A549 (cell line): ENCODE results near the gene SLC4A7. TPM values are rescaled to one million over a fixed set of nuclear protein-coding genes. Genes with fewer than 3 reads are reported as not detected.

Experiments used
- ATAC-seq, 2 experiments: fragments of 200-7000 bp in 1 of 2; fragments of >200 bp in 1 of 2; cut with Nextera tagmentation in 1 of 2; cut with Tn5 transposase in 1 of 2; 3 replicates each; pipeline versions ENCODE4 v1.8.0 to v1.9.1; 2018 to 2020; ENCODE audit warnings: mild to moderate bottlenecking in 1 of 2, moderate library complexity in 1 of 2
- CTCF ChIA-PET: fragments of 300-600 bp; sonication (Branson Sonifier 250); formaldehyde crosslinking; extraction: SDS; loops from one replicate; lab custom pipeline; 2021; ENCODE audit warnings: antibody characterized with exemption, inconsistent platforms; lab: Yijun Ruan, JAX
- POLR2A ChIA-PET: fragments of 350-600 bp; formaldehyde crosslinking; extraction: SDS; loops from one replicate; lab custom pipeline; 2021; ENCODE audit warnings: antibody characterized with exemption, inconsistent platforms; lab: Yijun Ruan, JAX
- DNase-seq, 2 experiments: peaks; one replicate each; pipeline versions ENCODE4 v3.0.0 to v3.0.0-alpha.2; 2011 to 2016; ENCODE audit warnings: low read depth in 1 of 2, low spot score in 1 of 2
- FAIRE-seq: peaks from 2 replicates; lab custom pipeline; 2011; peaks lifted over from hg19 to GRCh38; lab: Jason Lieb, UNC
- H3K27ac ChIP-seq, 2 experiments: fragments of >200 bp; sonication (Bioruptor Twin); formaldehyde crosslinking; 3 replicates each; pipeline ENCODE4 v1.5.1; 2016 to 2017
- H3K4me1 ChIP-seq: fragments of >200 bp; sonication (Bioruptor Twin); formaldehyde crosslinking; 3 replicates; pipeline ENCODE4 v1.6.1; 2016
- H3K4me2 ChIP-seq: fragments of >200 bp; sonication (Bioruptor Twin); formaldehyde crosslinking; 3 replicates; pipeline ENCODE4 v1.6.1; 2016
- H3K4me3 ChIP-seq: fragments of >200 bp; sonication (Bioruptor Twin); formaldehyde crosslinking; 3 replicates; pipeline ENCODE4 v1.5.1; 2016
- H3K9me3 ChIP-seq: fragments of >200 bp; sonication (Bioruptor Twin); formaldehyde crosslinking; 3 replicates; pipeline ENCODE4 v1.6.1; 2016
- BHLHE40 ChIP-seq: IDR thresholded peaks from 2 replicates; pipeline ENCODE4 v1.6.1; 2012; ENCODE audit warnings: low read depth, low read length, inconsistent platforms
- CHD2 ChIP-seq: fragments of 150-350 bp; IDR thresholded peaks from 2 replicates; pipeline ENCODE4 v1.6.1; 2014; ENCODE audit warnings: low read length; ENCODE audit not compliant: partially characterized antibody
- EHF ChIP-seq: fragments of 250-450 bp; sonication (Bioruptor Pico); IDR thresholded peaks from 2 replicates; pipeline ENCODE4 v1.5.0; 2020; ENCODE audit warnings: mild to moderate bottlenecking
- FOSL2 ChIP-seq, 2 experiments: fragments of 450-650 bp in 1 of 2; fragments of >200 bp in 1 of 2; sonication (Bioruptor Twin) in 1 of 2; formaldehyde crosslinking; IDR thresholded peaks; 2 replicates each; pipeline versions ENCODE4 v1.5.0 to v1.6.1; 2016 to 2020; ENCODE audit warnings: mild to moderate bottlenecking in 1 of 2, moderate library complexity in 1 of 2
- HDAC2 ChIP-seq: fragments of 200-600 bp; sonication (generic); IDR thresholded peaks from 2 replicates; pipeline ENCODE4 v1.6.1; 2016
- MAZ ChIP-seq: fragments of 150-350 bp; IDR thresholded peaks from 2 replicates; pipeline ENCODE4 v1.6.1; 2014; ENCODE audit warnings: antibody characterized with exemption, low read depth, low read length, borderline replicate concordance
- MYC ChIP-seq: IDR thresholded peaks from 2 replicates; pipeline ENCODE4 v1.6.1; 2012; ENCODE audit warnings: mild to moderate bottlenecking, inconsistent platforms, low read length, improper control_type of control experiment, borderline replicate concordance
- NFE2L2 ChIP-seq: fragments of 150-350 bp; conservative IDR thresholded peaks from 2 replicates; pipeline ENCODE4 v1.6.1; 2014; ENCODE audit warnings: low read length
- RAD21 ChIP-seq, 2 experiments: fragments of >200 bp in 1 of 2; sonication (Bioruptor Twin) in 1 of 2; formaldehyde crosslinking in 1 of 2; IDR thresholded peaks in 1 of 2; conservative IDR thresholded peaks in 1 of 2; 2 replicates in 1 of 2; 3 replicates in 1 of 2; pipeline ENCODE4 v1.6.1; 2012 to 2018; ENCODE audit warnings: inconsistent platforms in 1 of 2
- SMC3 ChIP-seq: fragments of >200 bp; sonication (Bioruptor Twin); formaldehyde crosslinking; IDR thresholded peaks from 3 replicates; pipeline ENCODE4 v1.6.1; 2018; ENCODE audit warnings: inconsistent platforms
- TFCP2L1 ChIP-seq: fragments of 250-450 bp; sonication (Bioruptor Pico); IDR thresholded peaks from 2 replicates; pipeline ENCODE4 v1.5.0; 2021; ENCODE audit warnings: mild to moderate bottlenecking
- WGBS: methylation state at CpG from one replicate; pipeline ENCODE4 v1.1.6; 2017; ENCODE audit errors: missing lambda C conversion rate; 5-methylcytosine and 5-hydroxymethylcytosine counted together
- polyA plus RNA-seq, 4 experiments: library from polyadenylated mRNA; depleted of rRNA in 3 of 4; stranded (reverse); fragments of >200 nt; fragmentation: RNase III in 1 of 4; extraction: RNeasy Plus Mini Kit Qiagen cat#74134 plus additional on column Dnase treatment in 1 of 4; gene quantifications; 2 replicates in 3 of 4; 3 replicates in 1 of 4; pipeline ENCODE4 v1.2.3, GENCODE V29; 2011 to 2017
- TF ChIP-seq, protein P1 (sequence below): fragments of >200 bp; sonication (Bioruptor Twin); formaldehyde crosslinking; IDR thresholded peaks from 3 replicates; pipeline ENCODE4 v1.6.1; 2016
- TF ChIP-seq, protein P2 (sequence below): fragments of 200-600 bp; sonication (generic); IDR thresholded peaks from 2 replicates; pipeline ENCODE4 v1.6.1; 2016; ENCODE audit warnings: antibody characterized with exemption, mild to moderate bottlenecking, moderate library complexity
- TF ChIP-seq, protein P3 (sequence below): IDR thresholded peaks from 2 replicates; pipeline ENCODE4 v1.6.1; 2012

Gene SLC4A7
- polyA plus RNA-seq, 2 of the 4 experiments (the other 2 are of a cell fraction) = 35.1 to 70.2 TPM

DNA sequence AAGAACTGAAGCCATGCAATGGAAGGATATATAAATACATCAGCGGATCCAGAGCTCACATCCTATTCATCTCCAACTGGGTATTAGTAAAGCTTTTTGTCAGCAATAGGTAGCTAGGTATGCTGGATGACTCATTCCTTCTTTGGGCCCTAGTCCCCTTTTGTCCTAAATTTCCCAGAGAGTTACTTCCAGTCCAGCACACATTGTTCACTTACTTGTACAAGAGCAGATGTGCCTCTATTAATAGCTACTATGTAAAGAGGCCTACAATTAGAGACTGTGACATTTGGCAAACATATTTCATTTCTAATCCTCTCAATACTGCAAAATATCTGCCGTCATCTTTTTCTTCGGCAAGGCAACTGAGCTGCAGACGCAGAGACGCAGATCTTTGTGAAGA is 1.7 kb upstream of the SLC4A7 start:
- Histone ChIP-seq H3K9me3 (no peaks in the 10 kb centered on the region), H3K4me1 (peaks cover 17% of the 10 kb centered on the region), H3K4me3 (no peak overlapping the region), H3K27ac (no peak overlapping the region)
- CTCF ChIA-PET = interaction anchor here (1.8 to 5.2 kb wide), 2 partner anchors 43 to 195 kb away, joined by 7 to 29 read pairs; no protein-coding TSS in a partner anchor
- ATAC-seq (no peak), FAIRE-seq (no peak)
- TF ChIP-seq CHD2 (no peak), TFCP2L1 (CRISPR knock-in tag) (no peak), EHF (CRISPR knock-in tag) (no peak), HDAC2 (no peak), BHLHE40 (no peak), FOSL2 (IDR thresholded peaks at IDR 0.05) (no peak), FOSL2 (CRISPR knock-in tag; IDR thresholded peaks at IDR 0.05) (peak; percentile 42; the same call in 1 of the 2 replicates)
- TF ChIP-seq, protein P1, sequence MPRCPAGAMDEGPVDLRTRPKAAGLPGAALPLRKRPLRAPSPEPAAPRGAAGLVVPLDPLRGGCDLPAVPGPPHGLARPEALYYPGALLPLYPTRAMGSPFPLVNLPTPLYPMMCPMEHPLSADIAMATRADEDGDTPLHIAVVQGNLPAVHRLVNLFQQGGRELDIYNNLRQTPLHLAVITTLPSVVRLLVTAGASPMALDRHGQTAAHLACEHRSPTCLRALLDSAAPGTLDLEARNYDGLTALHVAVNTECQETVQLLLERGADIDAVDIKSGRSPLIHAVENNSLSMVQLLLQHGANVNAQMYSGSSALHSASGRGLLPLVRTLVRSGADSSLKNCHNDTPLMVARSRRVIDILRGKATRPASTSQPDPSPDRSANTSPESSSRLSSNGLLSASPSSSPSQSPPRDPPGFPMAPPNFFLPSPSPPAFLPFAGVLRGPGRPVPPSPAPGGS = no peak
- TF ChIP-seq, all 56 proteins: peak for 1
- POLR2A ChIA-PET = no interaction called here
- 98% methylated on average over 5 of the region's 5 CpGs for WGBS
- DNase-seq = no peak
- no peak overlapping the region for H3K4me2 ChIP-seq

DNA sequence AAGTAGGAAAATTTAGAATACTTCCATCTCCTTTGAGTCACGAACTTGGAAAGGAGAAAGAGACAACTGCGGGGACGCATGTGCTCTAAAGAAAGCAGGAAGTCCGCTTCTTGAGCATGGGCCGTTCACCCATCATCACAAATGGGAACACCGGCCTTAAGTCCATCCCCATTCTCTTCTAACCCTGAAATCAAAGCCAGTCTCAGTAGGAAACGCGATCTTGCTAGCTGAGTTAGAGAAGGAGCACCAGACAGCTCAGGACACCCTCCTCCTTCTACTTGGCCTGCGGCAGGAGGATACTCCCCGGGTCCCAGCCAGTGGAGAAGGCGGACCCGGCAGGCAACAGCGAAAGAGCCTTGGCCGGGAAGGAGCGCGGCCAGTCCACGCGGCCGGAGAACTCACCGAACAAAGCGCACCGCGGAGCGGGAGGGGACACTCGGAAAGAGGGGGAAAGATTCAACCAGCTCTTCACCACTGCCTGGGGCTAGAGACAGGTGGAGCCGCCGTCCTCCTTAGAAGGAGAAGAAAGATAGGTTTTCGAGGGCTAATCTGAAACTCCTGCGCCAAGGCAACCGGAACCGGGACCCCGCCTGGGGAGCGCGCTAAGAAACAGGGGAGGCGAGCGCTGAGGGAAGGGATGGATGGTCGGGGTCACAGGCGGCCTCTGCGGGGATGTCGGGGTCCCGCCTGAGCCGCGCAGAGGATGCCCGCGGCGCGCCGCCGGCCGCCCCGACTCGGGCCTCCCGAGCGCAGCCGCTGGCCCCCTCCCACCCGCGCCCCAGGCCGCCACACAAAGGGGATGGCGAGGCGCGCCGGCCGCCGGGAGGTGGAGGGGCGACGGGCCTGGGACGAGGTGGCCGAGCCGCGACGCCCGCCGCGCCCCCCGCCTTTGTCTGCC is 818 bp downstream of the SLC4A7 start:
- FAIRE-seq (no peak), ATAC-seq (peak; percentile 45 to 46), DNase-seq (peak; percentile 27 to 78)
- peak; percentile 24; the same call in 1 of the 3 replicates for TF ChIP-seq SMC3
- TF ChIP-seq, protein P2, sequence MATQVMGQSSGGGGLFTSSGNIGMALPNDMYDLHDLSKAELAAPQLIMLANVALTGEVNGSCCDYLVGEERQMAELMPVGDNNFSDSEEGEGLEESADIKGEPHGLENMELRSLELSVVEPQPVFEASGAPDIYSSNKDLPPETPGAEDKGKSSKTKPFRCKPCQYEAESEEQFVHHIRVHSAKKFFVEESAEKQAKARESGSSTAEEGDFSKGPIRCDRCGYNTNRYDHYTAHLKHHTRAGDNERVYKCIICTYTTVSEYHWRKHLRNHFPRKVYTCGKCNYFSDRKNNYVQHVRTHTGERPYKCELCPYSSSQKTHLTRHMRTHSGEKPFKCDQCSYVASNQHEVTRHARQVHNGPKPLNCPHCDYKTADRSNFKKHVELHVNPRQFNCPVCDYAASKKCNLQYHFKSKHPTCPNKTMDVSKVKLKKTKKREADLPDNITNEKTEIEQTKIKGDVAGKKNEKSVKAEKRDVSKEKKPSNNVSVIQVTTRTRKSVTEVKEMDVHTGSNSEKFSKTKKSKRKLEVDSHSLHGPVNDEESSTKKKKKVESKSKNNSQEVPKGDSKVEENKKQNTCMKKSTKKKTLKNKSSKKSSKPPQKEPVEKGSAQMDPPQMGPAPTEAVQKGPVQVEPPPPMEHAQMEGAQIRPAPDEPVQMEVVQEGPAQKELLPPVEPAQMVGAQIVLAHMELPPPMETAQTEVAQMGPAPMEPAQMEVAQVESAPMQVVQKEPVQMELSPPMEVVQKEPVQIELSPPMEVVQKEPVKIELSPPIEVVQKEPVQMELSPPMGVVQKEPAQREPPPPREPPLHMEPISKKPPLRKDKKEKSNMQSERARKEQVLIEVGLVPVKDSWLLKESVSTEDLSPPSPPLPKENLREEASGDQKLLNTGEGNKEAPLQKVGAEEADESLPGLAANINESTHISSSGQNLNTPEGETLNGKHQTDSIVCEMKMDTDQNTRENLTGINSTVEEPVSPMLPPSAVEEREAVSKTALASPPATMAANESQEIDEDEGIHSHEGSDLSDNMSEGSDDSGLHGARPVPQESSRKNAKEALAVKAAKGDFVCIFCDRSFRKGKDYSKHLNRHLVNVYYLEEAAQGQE = no peak
- no peak for TF ChIP-seq MAZ
- TF ChIP-seq, protein P3, sequence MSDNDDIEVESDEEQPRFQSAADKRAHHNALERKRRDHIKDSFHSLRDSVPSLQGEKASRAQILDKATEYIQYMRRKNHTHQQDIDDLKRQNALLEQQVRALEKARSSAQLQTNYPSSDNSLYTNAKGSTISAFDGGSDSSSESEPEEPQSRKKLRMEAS = peak; percentile 68
- TF ChIP-seq HDAC2 = no peak
- no peak for TF ChIP-seq NFE2L2
- TF ChIP-seq MYC = peak; percentile 72
- peak in 1 of 2 experiments; percentile 12; a peak in 1 of 5 replicates for TF ChIP-seq RAD21 (conservative IDR thresholded peaks at IDR 0.05 in 1 of 2, IDR thresholded peaks at IDR 0.05 in 1 of 2)
- peaks cover 33% of the 10 kb centered on the region for H3K4me1 ChIP-seq
- ChIA-PET CTCF (interaction anchor here (1.0 to 5.2 kb wide), 5 partner anchors 15 to 197 kb away, joined by 3 to 29 read pairs (median 5); no protein-coding TSS in a partner anchor), POLR2A (interaction anchor here (0.6 to 1.3 kb wide), 7 partner anchors 13 to 197 kb away, joined by 3 to 5 read pairs (median 3); no protein-coding TSS in a partner anchor)
- peak overlapping the region; percentile 93 for H3K4me3 ChIP-seq
- peak overlapping the region; percentile 93 to 99 for H3K27ac ChIP-seq
- no peaks in the 10 kb centered on the region for H3K9me3 ChIP-seq
- under 1% methylated on average over 39 of the region's 75 CpGs for WGBS
- H3K4me2 ChIP-seq = peak overlapping the region; percentile 94
